H1 (cell line): Measurements from ENCODE around the gene ZNF227. TPM values are rescaled to one million over a fixed set of nuclear protein-coding genes. Genes with fewer than 3 reads are reported as not detected.

Experiments
- CTCF ChIA-PET: fragments of 300-600 bp; sonication (Branson Sonifier 250); formaldehyde crosslinking; loops from one replicate; lab custom pipeline; 2021; ENCODE audit not compliant: partially characterized antibody; lab: Charles Lee
- POLR2A ChIA-PET: fragments of 300-600 bp; sonication (Branson Sonifier 250); formaldehyde crosslinking; loops from one replicate; lab custom pipeline; 2021; ENCODE audit warnings: inconsistent platforms; ENCODE audit not compliant: partially characterized antibody; lab: Charles Lee
- DNase-seq, 2 experiments: peaks; one replicate each; pipeline versions ENCODE4 v3.0.0 to v3.0.0-alpha.2; 2010 to 2022; ENCODE audit warnings: low spot score in 2 of 2, low read depth in 1 of 2, mixed read lengths in 1 of 2
- FAIRE-seq: peaks from 2 replicates; lab custom pipeline; 2011; peaks lifted over from hg19 to GRCh38; lab: Jason Lieb, UNC
- H2AFZ ChIP-seq: 2 replicates; pipeline ENCODE4 v1.8.1; 2012; ENCODE audit warnings: low read length, inconsistent platforms
- H2AK5ac ChIP-seq: 2 replicates; pipeline ENCODE4 v1.6.1; 2013; ENCODE audit warnings: low read depth, low read length
- H2BK120ac ChIP-seq: replicated peaks from 2 replicates; pipeline ENCODE3; 2013; ENCODE audit warnings: low read depth, low read length, inconsistent platforms
- H2BK12ac ChIP-seq: 2 replicates; pipeline ENCODE4 v1.6.1; 2013; ENCODE audit warnings: low read depth, low read length
- H2BK15ac ChIP-seq: 2 replicates; pipeline ENCODE4 v1.6.1; 2013; ENCODE audit warnings: low read length
- H2BK20ac ChIP-seq: 2 replicates; pipeline ENCODE4 v1.6.1; 2013; ENCODE audit warnings: low read length
- H2BK5ac ChIP-seq: 2 replicates; pipeline ENCODE4 v1.6.1; 2013; ENCODE audit warnings: low read depth, low read length
- H3K14ac ChIP-seq: 2 replicates; pipeline ENCODE4 v1.6.1; 2013; ENCODE audit warnings: inconsistent platforms; ENCODE audit not compliant: insufficient read length
- H3K18ac ChIP-seq: 2 replicates; pipeline ENCODE4 v1.6.1; 2013; ENCODE audit warnings: low read length; ENCODE audit errors: extremely low read depth
- H3K23ac ChIP-seq: 2 replicates; pipeline ENCODE4 v1.6.1; 2013; ENCODE audit warnings: inconsistent platforms; ENCODE audit not compliant: insufficient read length
- H3K23me2 ChIP-seq: 2 replicates; pipeline ENCODE4 v1.6.1; 2013; ENCODE audit warnings: low read depth, low read length
- H3K27ac ChIP-seq: 2 replicates; pipeline ENCODE4 v1.6.1; 2011; ENCODE audit warnings: low read depth, low read length, inconsistent platforms
- H3K27me3 ChIP-seq, 4 experiments: replicated peaks in 1 of 4; 1 replicate in 1 of 4; 2 replicates in 3 of 4; pipeline versions ENCODE4 v1.6.1 to v1.8.1; 2011 to 2013; ENCODE audit warnings: low read length in 3 of 4, mild to moderate bottlenecking in 3 of 4, inconsistent platforms in 2 of 4, mixed read lengths in 2 of 4, moderate library complexity in 1 of 4; ENCODE audit not compliant: control insufficient read depth in 3 of 4, insufficient read depth in 3 of 4; ENCODE audit errors: extremely low read depth in 1 of 4
- H3K36me3 ChIP-seq, 4 experiments: 2 replicates each; pipeline versions ENCODE4 v1.6.1 to v1.8.1; 2011 to 2013; ENCODE audit warnings: mild to moderate bottlenecking in 4 of 4, low read length in 3 of 4, moderate library complexity in 2 of 4, control low read depth in 1 of 4, inconsistent platforms in 1 of 4; ENCODE audit not compliant: insufficient read depth in 4 of 4, control insufficient read depth in 2 of 4
- H3K4ac ChIP-seq: replicated peaks from 2 replicates; pipeline ENCODE3; 2013; ENCODE audit warnings: low read length, low read depth, mixed read lengths, inconsistent platforms; ENCODE audit not compliant: insufficient read length
- H3K4me1 ChIP-seq, 4 experiments: replicated peaks in 1 of 4; 1 replicate in 1 of 4; 2 replicates in 3 of 4; pipeline versions ENCODE4 v1.6.1 to v1.8.1; 2011 to 2013; ENCODE audit warnings: low read length in 3 of 4, inconsistent platforms in 2 of 4, mixed read lengths in 1 of 4; ENCODE audit not compliant: insufficient read depth in 4 of 4, control insufficient read depth in 3 of 4
- H3K4me2 ChIP-seq, 2 experiments: 2 replicates each; pipeline versions ENCODE4 v1.6.1 to v1.8.1; 2011 to 2013; ENCODE audit warnings: low read depth in 2 of 2, low read length in 2 of 2, control low read depth in 1 of 2, inconsistent platforms in 1 of 2, mild to moderate bottlenecking in 1 of 2; ENCODE audit not compliant: insufficient read depth in 1 of 2
- H3K4me3 ChIP-seq, 4 experiments: fragments of 200-600, 300-600 bp in 1 of 4; sonication (generic), shearing (Covaris generic), sonication (Bioruptor Twin) in 1 of 4; 2 replicates each; pipeline versions ENCODE4 v1.5.1 to v1.8.1; 2011 to 2016; ENCODE audit warnings: low read length in 4 of 4, low read depth in 3 of 4, control low read depth in 2 of 4, inconsistent platforms in 2 of 4, mild to moderate bottlenecking in 2 of 4, mixed read lengths in 1 of 4, moderate library complexity in 1 of 4; ENCODE audit not compliant: insufficient read depth in 2 of 4; ENCODE audit errors: extremely low read depth in 1 of 4
- H3K56ac ChIP-seq: replicated peaks from 2 replicates; pipeline ENCODE3; 2013; ENCODE audit warnings: low read depth, mild to moderate bottlenecking, mixed read lengths, low read length, inconsistent platforms; ENCODE audit not compliant: insufficient read length
- H3K79me1 ChIP-seq: 2 replicates; pipeline ENCODE4 v1.6.1; 2013; ENCODE audit warnings: low read depth, low read length, control low read depth
- H3K79me2 ChIP-seq, 2 experiments: 2 replicates each; pipeline versions ENCODE4 v1.6.1 to v1.8.1; 2012 to 2013; ENCODE audit warnings: low read length in 2 of 2, mild to moderate bottlenecking in 2 of 2, inconsistent platforms in 1 of 2; ENCODE audit not compliant: insufficient read depth in 2 of 2, control insufficient read depth in 1 of 2
- H3K9ac ChIP-seq, 4 experiments: replicated peaks in 1 of 4; 1 replicate in 1 of 4; 2 replicates in 3 of 4; pipeline versions ENCODE4 v1.6.1 to v1.8.1; 2011 to 2013; ENCODE audit warnings: low read depth in 3 of 4, low read length in 3 of 4, control low read depth in 2 of 4, mild to moderate bottlenecking in 2 of 4, moderate library complexity in 2 of 4, inconsistent platforms in 1 of 4; ENCODE audit errors: extremely low read depth in 1 of 4
- H3K9me3 ChIP-seq, 2 experiments: 2 replicates each; pipeline versions ENCODE4 v1.6.1 to v1.8.1; 2012 to 2013; ENCODE audit warnings: mild to moderate bottlenecking in 2 of 2, moderate library complexity in 2 of 2, control low read depth in 1 of 2, inconsistent platforms in 1 of 2, low read depth in 1 of 2, low read length in 1 of 2, mixed read lengths in 1 of 2; ENCODE audit not compliant: insufficient read depth in 2 of 2
- H4K20me1 ChIP-seq, 2 experiments: replicated peaks in 1 of 2; 2 replicates each; pipeline versions ENCODE3 to v1.8.1; 2011 to 2013; ENCODE audit warnings: inconsistent platforms in 2 of 2, low read length in 2 of 2, mild to moderate bottlenecking in 1 of 2; ENCODE audit not compliant: insufficient read depth in 2 of 2, control insufficient read depth in 1 of 2
- H4K5ac ChIP-seq: 2 replicates; pipeline ENCODE4 v1.6.1; 2013; ENCODE audit warnings: low read length, low read depth, mixed read lengths, inconsistent platforms; ENCODE audit not compliant: insufficient read length
- H4K8ac ChIP-seq: 2 replicates; pipeline ENCODE4 v1.8.0; 2013; ENCODE audit warnings: mild to moderate bottlenecking, moderate library complexity, low read length, inconsistent platforms; ENCODE audit not compliant: insufficient read depth; ENCODE audit errors: extremely low read depth
- H4K91ac ChIP-seq: replicated peaks from 2 replicates; pipeline ENCODE3; 2013; ENCODE audit warnings: low read length, mixed read lengths, inconsistent platforms; ENCODE audit not compliant: insufficient read length
- EZH2 ChIP-seq: fragments of 200-600 bp; sonication (generic); IDR thresholded peaks from 2 replicates; pipeline ENCODE4 v1.7.1; 2012; ENCODE audit warnings: low read depth, mild to moderate bottlenecking, moderate library complexity, low read length, inconsistent platforms; ENCODE audit not compliant: severe bottlenecking
- HDAC6 ChIP-seq: IDR thresholded peaks from one replicate; pipeline ENCODE4 v1.7.1; 2012; ENCODE audit warnings: low read depth, mild to moderate bottlenecking, inconsistent platforms, low read length, moderate library complexity
- RBBP5 ChIP-seq: IDR thresholded peaks from 2 replicates; pipeline ENCODE4 v1.7.1; 2012; ENCODE audit warnings: low read depth, mild to moderate bottlenecking, inconsistent platforms, low read length, moderate library complexity, borderline replicate concordance
- RNF2 ChIP-seq: fragments of 200-900, 300-1000 bp; sonication (generic); IDR thresholded peaks from 2 replicates; pipeline ENCODE4 v1.7.1; 2016; ENCODE audit warnings: borderline replicate concordance, low read depth, mild to moderate bottlenecking, antibody characterized with exemption, low read length; ENCODE audit not compliant: poor library complexity, severe bottlenecking; ENCODE audit errors: missing control alignments
- WGBS, 2 experiments: shearing (Covaris generic) in 1 of 2; methylation state at CpG; one replicate each; pipeline versions ENCODE4 v1.1.6 to v1.1.7; 2013 to 2015; ENCODE audit warnings: low lambda C conversion rate in 2 of 2, mixed read lengths in 2 of 2, inconsistent platforms in 1 of 2, low coverage in 1 of 2, missing lambda C conversion rate in 1 of 2; ENCODE audit not compliant: insufficient replicate concordance in 2 of 2, insufficient coverage in 1 of 2, insufficient read length in 1 of 2; ENCODE audit errors: extremely low coverage in 1 of 2, missing lambda C conversion rate in 1 of 2; 5-methylcytosine and 5-hydroxymethylcytosine counted together
- polyA plus RNA-seq, 7 experiments: library from polyadenylated mRNA; depleted of rRNA in 3 of 7; stranded (reverse) in 5 of 7; unstranded in 2 of 7; fragments of >200 nt in 5 of 7; fragments of 200-250 nt in 2 of 7; gene quantifications; 1 replicate in 5 of 7; 2 replicates in 1 of 7; 4 replicates in 1 of 7; pipeline versions ENCODE4 v1.2.1 to v1.2.3, GENCODE V29; 2011 to 2013; ENCODE audit warnings: missing spikeins in 2 of 7, mixed read lengths in 2 of 7
- total RNA-seq: library from RNA; stranded (reverse); fragmentation: NEBNext Ultra II Directional; extraction: Animal tissue kit (Norgen Biotek cat#: 25700); gene quantifications from 2 replicates; pipeline ENCODE4 v1.2.1, GENCODE V29; 2021
- TF ChIP-seq, protein P1 (sequence below): IDR thresholded peaks from 2 replicates; pipeline ENCODE4 v1.6.1; 2012; ENCODE audit warnings: inconsistent platforms
- TF ChIP-seq, protein P2 (sequence below): IDR thresholded peaks from 2 replicates; pipeline ENCODE4 v1.6.1; 2011; ENCODE audit warnings: low read length, improper control_type of control experiment

Gene ZNF227
- total and polyA plus RNA-seq, 2 of the 8 experiments (the other 6 are each of a cell fraction or from before 2014, with no cell fraction given) = 4.9 to 23.9 TPM

DNA sequence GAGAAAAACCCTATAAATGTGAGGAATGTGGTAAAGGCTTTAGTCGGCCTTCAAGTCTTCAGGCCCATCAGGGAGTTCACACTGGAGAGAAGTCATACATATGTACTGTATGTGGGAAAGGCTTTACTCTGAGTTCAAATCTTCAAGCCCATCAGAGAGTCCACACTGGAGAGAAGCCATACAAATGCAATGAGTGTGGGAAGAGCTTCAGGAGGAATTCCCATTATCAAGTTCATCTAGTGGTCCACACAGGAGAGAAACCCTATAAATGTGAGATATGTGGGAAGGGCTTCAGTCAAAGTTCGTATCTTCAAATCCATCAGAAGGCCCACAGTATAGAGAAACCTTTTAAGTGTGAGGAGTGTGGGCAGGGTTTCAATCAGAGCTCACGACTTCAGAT lies 35.7 kb upstream of the ZNF227 start:
- H3K4me3 ChIP-seq = no peak overlapping the region
- CTCF ChIA-PET = interaction anchor here (0.6 kb wide), 1 partner anchor 96 kb away, joined by 3 read pairs; no protein-coding TSS in a partner anchor
- FAIRE-seq = no peak

More for the DNA sequence above, 35.7 kb upstream of the ZNF227 start:
- Histone ChIP-seq H4K5ac (no peak overlapping the region), H2BK5ac (no peak overlapping the region), H3K9ac (no peak overlapping the region), H3K23me2 (no peaks in the 10 kb centered on the region), H4K91ac (no peak overlapping the region), H3K9me3 (peaks cover 33 to 49% of the 10 kb centered on the region in 2 experiments), H3K18ac (no peak overlapping the region), H3K56ac (no peak overlapping the region), H2AK5ac (no peak overlapping the region), H2BK20ac (no peak overlapping the region), H2BK15ac (no peak overlapping the region), H3K36me3 (peaks cover 31 to 65% (median 55%) of the 10 kb centered on the region in 4 experiments), H2BK12ac (no peak overlapping the region), H4K20me1 (no peaks in the 10 kb centered on the region), H3K14ac (no peak overlapping the region), H4K8ac (no peak overlapping the region), H3K27ac (no peak overlapping the region), H3K79me1 (no peaks in the 10 kb centered on the region), H3K4me2 (no peak overlapping the region), H3K23ac (no peak overlapping the region), H3K4me1 (no peaks in the 10 kb centered on the region), H2AFZ (no peak overlapping the region), H3K4ac (no peak overlapping the region), H3K27me3 (no peaks in the 10 kb centered on the region), H3K79me2 (no peaks in the 10 kb centered on the region), H2BK120ac (no peak overlapping the region)
- POLR2A ChIA-PET = interaction anchor here (0.7 to 3.3 kb wide), 2 partner anchors 10 to 98 kb away, joined by 3 to 19 read pairs; partner anchors contain the start of gene ZNF226
- no peak for DNase-seq
- TF ChIP-seq EZH2 = no peak
- no peak for TF ChIP-seq RNF2
- TF ChIP-seq, protein P1, sequence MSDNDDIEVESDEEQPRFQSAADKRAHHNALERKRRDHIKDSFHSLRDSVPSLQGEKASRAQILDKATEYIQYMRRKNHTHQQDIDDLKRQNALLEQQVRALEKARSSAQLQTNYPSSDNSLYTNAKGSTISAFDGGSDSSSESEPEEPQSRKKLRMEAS = no peak
- TF ChIP-seq, protein P2, sequence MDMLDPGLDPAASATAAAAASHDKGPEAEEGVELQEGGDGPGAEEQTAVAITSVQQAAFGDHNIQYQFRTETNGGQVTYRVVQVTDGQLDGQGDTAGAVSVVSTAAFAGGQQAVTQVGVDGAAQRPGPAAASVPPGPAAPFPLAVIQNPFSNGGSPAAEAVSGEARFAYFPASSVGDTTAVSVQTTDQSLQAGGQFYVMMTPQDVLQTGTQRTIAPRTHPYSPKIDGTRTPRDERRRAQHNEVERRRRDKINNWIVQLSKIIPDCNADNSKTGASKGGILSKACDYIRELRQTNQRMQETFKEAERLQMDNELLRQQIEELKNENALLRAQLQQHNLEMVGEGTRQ = no peak
- TF ChIP-seq RBBP5 = no peak
- no peak for TF ChIP-seq HDAC6
- 98% methylated on average over 3 of the region's 3 CpGs; no CpG with 5 or more reads in 1 of the 2 experiments for WGBS, 2 experiments
